Colonic mucosa (tissue), 4 donors: ENCODE measurements around the gene SCN8A. TPM values are rescaled to one million over a fixed set of nuclear protein-coding genes. Genes with fewer than 3 reads are reported as not detected.

Source experiments
- DNase-seq: peaks from one replicate; pipeline ENCODE4 v3.0.0-alpha.2; 2020
- H3K27ac ChIP-seq: fragments of 200-600 bp; one replicate; pipeline ENCODE4 v1.8.0; 2021
- H3K27me3 ChIP-seq: fragments of 200-600 bp; one replicate; pipeline ENCODE4 v1.8.0; 2021
- H3K36me3 ChIP-seq: fragments of 200-600 bp; one replicate; pipeline ENCODE4 v1.8.0; 2021
- H3K4me1 ChIP-seq: fragments of 200-600 bp; one replicate; pipeline ENCODE4 v1.8.0; 2021; ENCODE audit warnings: mild to moderate bottlenecking
- H3K4me3 ChIP-seq: fragments of 200-600 bp; one replicate; pipeline ENCODE4 v1.8.0; 2021
- H3K9ac ChIP-seq, 2 donors: one replicate each; pipeline ENCODE4 v1.7.0; 2013; ENCODE audit warnings: control low read depth in 2 of 2, low read depth in 2 of 2, low read length in 2 of 2
- H3K9me3 ChIP-seq: fragments of 200-600 bp; one replicate; pipeline ENCODE4 v1.8.0; 2021
- intact Hi-C: fragments of 100-400 bp; cut with DNase I; formaldehyde crosslinking; loops from one replicate; pipeline ENCODE4 v1.14.1; 2022
- total RNA-seq, 2 donors: library from RNA; stranded (reverse); fragmentation: NEBNext Ultra II Directional in 1 of 2; extraction: Animal tissue kit (Norgen Biotek cat#: 25700) in 1 of 2; gene quantifications; one replicate each; pipeline ENCODE4 v1.2.1, GENCODE V29; 2021
- TF ChIP-seq, protein P1 (sequence below): fragments of 200-600 bp; IDR thresholded peaks from one replicate; pipeline ENCODE4 v1.8.0; 2022; ENCODE audit warnings: antibody characterized with exemption, mild to moderate bottlenecking
- donor health status: healthy.
- donor health status: DM: no; HTN: no; CAD: no.
- donor health status: DM: no; HTN: no; CAD: no.

The SCN8A gene
- total RNA-seq, 2 donors from 2014 or later = 4.2 to 10.0 TPM

DNA sequence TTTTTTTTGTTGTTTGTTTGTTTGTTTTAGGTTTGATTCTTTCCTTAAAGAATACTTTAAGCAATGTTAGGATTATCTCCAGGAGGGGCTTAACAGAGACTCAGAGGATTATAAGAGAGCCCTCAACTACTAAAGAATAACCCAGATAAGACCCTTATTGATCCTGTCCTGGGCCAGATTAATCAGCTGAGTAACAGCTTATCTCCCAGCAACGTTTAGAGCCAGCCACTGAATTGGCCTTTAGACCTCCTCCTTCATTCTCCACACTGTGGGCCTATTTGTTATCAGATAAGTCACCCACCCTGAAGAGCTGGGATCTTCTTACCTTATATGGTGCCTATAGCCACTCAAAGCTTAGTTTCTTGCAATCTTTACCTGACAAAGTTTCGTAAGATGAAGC is 186.4 kb downstream of the SCN8A start:
- Histone ChIP-seq H3K9me3 (no peaks in the 10 kb centered on the region), H3K27me3 (no peaks in the 10 kb centered on the region), H3K4me3 (no peak overlapping the region), H3K4me1 (no peaks in the 10 kb centered on the region), H3K27ac (no peak overlapping the region), H3K9ac (no peak overlapping the region), H3K36me3 (no peaks in the 10 kb centered on the region)
- no peak for DNase-seq
- intact Hi-C loops = no loop called here
- TF ChIP-seq, protein P1, sequence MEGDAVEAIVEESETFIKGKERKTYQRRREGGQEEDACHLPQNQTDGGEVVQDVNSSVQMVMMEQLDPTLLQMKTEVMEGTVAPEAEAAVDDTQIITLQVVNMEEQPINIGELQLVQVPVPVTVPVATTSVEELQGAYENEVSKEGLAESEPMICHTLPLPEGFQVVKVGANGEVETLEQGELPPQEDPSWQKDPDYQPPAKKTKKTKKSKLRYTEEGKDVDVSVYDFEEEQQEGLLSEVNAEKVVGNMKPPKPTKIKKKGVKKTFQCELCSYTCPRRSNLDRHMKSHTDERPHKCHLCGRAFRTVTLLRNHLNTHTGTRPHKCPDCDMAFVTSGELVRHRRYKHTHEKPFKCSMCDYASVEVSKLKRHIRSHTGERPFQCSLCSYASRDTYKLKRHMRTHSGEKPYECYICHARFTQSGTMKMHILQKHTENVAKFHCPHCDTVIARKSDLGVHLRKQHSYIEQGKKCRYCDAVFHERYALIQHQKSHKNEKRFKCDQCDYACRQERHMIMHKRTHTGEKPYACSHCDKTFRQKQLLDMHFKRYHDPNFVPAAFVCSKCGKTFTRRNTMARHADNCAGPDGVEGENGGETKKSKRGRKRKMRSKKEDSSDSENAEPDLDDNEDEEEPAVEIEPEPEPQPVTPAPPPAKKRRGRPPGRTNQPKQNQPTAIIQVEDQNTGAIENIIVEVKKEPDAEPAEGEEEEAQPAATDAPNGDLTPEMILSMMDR = no peak

DNA sequence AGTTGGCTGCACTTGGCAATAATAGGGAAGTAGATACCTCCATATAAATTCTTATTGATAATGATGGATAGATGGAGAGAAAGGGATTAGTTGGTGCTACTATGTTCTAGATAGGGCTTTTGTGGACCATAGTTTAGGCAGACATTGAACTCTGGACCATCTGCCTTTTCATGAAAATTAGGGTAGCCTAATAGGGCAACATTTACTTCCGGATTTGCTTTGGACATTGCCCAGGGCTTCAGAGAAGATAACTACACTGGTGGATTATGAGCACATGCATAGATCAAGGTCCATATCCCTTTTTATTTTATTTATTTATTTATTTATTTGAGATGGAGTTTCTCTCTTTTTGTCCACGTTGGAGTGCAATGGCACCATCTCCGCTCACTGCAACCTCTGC is 186.9 kb downstream of the SCN8A start:
- Histone ChIP-seq H3K4me1 (no peaks in the 10 kb centered on the region), H3K9me3 (no peaks in the 10 kb centered on the region), H3K9ac (no peak overlapping the region), H3K4me3 (no peak overlapping the region), H3K27me3 (no peaks in the 10 kb centered on the region), H3K27ac (no peak overlapping the region), H3K36me3 (no peaks in the 10 kb centered on the region)
- intact Hi-C loops = no loop called here
- no peak for DNase-seq
- TF ChIP-seq, protein P1 = no peak

DNA sequence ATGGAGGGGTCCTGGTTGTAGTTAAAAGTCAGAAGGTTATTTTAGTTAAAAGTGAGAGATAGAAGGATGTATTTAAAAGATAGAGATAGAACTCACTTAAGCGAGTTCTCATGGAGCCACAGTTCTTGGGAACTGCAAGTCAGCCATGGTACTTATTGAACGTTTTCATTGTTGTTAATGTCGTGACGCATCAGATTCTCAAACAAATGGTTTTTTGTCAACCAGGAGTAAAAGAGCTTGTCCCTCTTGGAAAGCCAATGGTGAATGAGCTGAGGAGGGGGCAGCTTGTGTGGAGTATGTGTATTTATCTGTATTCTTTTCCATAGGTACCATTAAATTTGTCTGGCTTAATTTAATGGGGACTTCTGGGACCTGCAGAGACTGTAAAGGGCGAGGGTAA is 188.8 kb downstream of the SCN8A start:
- Histone ChIP-seq H3K4me3 (no peak overlapping the region), H3K27ac (no peak overlapping the region), H3K9ac (no peak overlapping the region), H3K4me1 (no peaks in the 10 kb centered on the region), H3K27me3 (no peaks in the 10 kb centered on the region), H3K9me3 (no peaks in the 10 kb centered on the region), H3K36me3 (no peaks in the 10 kb centered on the region)
- DNase-seq = no peak
- TF ChIP-seq, protein P1 = no peak
- intact Hi-C loops = no loop called here

DNA sequence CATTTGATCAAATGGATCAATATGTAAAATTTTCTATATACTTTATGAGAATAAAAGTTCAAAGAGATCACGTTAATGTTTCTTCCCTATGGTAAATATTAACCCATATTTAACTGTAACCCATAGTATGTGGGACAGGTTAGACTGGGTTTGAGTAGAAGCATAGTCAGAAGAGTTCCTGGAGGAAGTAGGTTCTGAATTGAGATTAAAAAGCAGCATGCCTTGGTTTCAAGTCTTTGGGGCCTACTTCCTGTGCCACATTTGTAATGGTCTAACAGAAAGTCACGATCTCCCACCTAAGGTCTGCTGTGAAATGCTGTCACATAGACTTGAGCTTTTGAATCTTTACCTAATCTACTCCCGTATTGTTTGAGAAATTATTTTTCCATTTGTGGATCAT is 193.7 kb downstream of the SCN8A start:
- Histone ChIP-seq H3K9ac (no peak overlapping the region), H3K4me3 (no peak overlapping the region), H3K4me1 (no peaks in the 10 kb centered on the region), H3K9me3 (no peaks in the 10 kb centered on the region), H3K36me3 (no peaks in the 10 kb centered on the region), H3K27me3 (no peaks in the 10 kb centered on the region), H3K27ac (no peak overlapping the region)
- intact Hi-C loops = no loop called here
- TF ChIP-seq, protein P1 = no peak
- DNase-seq = no peak

DNA sequence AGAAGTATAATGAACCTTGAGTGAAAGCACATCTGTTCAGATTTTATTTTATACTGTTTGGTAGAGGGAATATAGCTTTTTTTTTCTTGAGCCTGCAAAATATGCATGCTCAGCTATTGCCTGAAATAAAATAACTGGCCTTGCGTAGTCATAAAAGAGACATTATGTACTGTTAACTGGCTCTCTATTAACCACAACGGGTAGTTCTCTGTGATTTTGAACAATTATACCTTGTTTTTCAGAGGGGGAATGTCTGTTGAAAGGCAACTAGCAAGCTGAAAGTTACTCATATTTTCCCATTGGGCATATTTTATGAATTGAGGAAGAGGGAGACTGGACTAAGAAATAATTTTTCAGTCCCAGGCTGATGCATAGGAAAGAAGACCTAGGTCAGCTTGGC is 194.9 kb downstream of the SCN8A start:
- TF ChIP-seq, protein P1 = no peak
- Histone ChIP-seq H3K27me3 (no peaks in the 10 kb centered on the region), H3K4me3 (no peak overlapping the region), H3K4me1 (no peaks in the 10 kb centered on the region), H3K9me3 (no peaks in the 10 kb centered on the region), H3K36me3 (no peaks in the 10 kb centered on the region), H3K27ac (no peak overlapping the region), H3K9ac (no peak overlapping the region)
- no peak for DNase-seq
- intact Hi-C loops = no loop called here

DNA sequence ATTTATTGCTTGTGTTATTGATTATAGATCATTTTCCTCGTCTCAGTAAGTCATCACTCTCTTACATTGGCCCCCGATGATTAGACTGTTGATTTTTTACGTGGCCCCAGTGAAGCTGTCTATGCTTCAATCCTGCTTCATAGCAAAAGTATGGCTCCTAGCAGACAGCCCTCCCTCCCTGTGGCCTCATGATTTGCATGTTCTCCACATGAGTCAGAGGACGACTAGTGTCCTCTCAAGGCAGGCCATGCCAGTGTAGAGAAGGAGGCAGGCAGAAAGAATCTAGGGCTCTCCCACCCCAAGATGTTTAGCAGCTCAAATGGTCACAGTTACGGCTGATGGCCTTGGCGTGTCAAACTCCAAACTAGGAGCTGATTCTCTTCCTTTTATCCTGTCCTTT is 197.8 kb downstream of the SCN8A start:
- H3K36me3 ChIP-seq = no peaks in the 10 kb centered on the region
- H3K4me3 ChIP-seq = no peak overlapping the region
- TF ChIP-seq, protein P1 = no peak
- H3K9me3 ChIP-seq = no peaks in the 10 kb centered on the region
- no peak overlapping the region for H3K9ac ChIP-seq
- intact Hi-C loops = no loop called here
- H3K27me3 ChIP-seq = no peaks in the 10 kb centered on the region
- no peaks in the 10 kb centered on the region for H3K4me1 ChIP-seq
- DNase-seq = no peak
- H3K27ac ChIP-seq = no peak overlapping the region
